Epidermal melanocyte (primary cell): ENCODE data around the gene CAMKMT.
A peak's percentile ranks its signal among the peaks of the same experiment; 100 is the strongest.

ENCODE experiments used
- DNase-seq: peaks from one replicate; pipeline ENCODE4 v3.0.0; 2011; ENCODE audit warnings: low spot score; ENCODE audit not compliant: insufficient read length

Gene CAMKMT

DNA sequence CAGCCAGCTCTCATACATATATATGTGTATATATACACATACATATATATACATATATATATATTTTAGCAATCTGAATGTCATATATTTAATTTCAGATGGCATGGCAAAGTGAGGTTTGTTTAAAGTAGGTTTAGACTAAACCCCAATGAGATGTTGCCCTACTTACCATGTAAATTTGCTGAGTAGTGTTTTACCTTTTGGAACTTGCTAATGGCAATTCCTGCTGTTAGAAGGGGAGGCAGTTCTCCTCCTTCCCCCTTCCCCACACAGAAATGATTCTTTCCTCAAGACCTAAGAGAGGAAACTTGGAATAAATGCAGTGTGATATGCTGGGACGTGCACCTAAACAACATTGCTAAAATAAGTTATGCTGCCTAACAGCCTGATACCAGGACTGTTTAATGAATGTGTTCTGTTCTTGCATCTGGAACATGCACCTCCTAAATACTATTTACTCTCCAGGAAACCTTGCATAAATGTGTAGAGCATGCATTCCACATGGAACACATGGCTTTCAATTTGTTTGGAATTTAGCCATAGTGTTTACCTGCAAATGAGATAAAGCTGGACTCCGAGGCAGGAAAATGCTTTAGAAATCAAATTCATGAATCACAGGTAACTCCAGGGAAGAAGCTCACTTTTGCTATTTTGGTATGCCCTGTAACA is 326.8 kb downstream of the CAMKMT start:
- no peak for DNase-seq

- no peak for DNase-seq
These were observed 327.8 kb downstream of the CAMKMT start for GRCh38 chr2:44689516-44689915.

- no peak for DNase-seq
These were observed 329.5 kb downstream of the CAMKMT start for GRCh38 chr2:44691174-44691785.

DNA sequence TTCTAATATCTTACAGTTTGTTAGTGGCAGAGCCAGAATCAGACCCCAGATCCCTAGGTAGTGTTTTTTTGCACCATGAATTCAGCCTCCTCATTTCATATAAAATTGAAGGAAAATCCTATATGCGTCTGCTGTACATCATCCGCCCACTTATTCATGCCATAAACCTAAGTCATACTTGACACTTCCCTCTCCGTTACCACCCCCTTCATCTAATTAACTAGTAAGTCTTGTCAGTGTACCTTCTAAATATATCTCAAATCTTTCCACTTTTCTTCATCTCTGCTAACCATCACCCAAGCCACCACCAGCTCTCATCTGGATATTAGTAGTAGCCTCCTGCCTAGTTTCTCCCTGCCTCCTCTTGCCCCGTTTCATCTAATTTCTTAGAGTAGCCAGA is 331.1 kb downstream of the CAMKMT start:
- no peak for DNase-seq

GRCh38 chr2:44700824-44701223 is 339.1 kb downstream of the CAMKMT start:
- no peak for DNase-seq

DNA sequence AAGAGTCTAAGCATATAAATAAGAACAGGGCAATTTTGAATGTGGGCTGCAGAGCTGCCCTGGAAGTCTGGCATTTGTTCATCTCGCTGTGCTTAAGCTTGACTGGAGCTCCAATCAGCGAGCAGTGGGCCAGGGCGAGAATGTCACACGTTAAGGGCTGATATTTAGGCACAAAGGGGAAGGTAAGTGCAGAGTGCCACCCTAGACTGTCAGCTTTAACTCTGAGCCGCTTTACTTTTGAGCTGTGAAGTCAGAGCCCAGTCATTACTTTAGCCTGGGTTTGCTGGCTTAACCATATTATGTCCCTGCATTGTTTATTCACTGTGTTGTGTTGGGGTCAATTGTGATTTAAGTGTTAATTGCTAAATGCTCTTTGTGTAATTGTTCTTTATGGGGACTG is 343.6 kb downstream of the CAMKMT start:
- no peak for DNase-seq

DNA sequence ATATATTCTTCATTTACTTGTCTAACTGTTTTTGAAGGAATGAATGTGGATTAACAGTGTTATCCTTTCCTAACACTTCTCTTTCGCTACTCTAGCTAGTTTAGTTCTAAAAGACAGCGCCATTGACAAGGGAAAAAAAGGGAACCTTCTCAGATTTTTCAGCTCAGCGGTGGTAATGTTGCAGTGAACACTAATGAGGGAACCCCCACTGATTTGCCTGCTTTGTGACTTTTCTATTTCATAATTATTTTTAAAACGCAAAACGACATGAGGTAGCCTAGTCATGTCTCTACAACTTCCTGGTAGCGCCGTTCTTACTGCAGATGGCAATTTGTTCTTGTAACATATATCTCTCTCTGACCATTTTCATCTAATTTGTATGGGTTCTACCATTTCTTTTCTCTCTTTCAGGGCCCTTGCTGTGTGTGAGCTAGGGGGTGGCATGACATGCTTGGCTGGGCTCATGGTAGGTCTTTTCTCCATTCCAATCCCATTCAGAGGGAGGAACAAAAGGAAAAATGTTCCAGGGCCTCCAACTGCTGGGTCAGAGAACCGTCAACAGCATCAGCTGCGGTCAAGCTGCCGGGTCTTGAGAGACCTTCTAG is 344.2 kb downstream of the CAMKMT start:
- DNase-seq, result no peak

GRCh38 chr2:44706681-44707553 is 345.2 kb downstream of the CAMKMT start:
- no peak for DNase-seq

GRCh38 chr2:44707945-44708660 is 346.4 kb downstream of the CAMKMT start:
- no peak for DNase-seq

DNA sequence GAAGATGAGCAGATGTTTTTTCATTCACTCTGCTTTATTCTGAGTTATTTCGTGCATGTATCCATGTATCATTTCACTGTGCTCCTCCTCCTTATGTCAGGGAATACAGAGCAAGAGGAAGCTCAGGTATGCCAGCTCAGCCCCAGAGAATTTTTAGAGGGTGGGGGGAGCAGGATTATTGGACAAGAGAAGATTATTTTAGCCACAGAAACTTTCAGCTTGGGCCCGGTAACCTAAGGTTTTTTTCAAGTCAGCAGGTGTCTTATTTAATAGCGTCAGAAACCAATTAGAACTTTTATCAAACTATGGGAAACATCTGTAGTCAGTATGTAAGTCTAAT is 346.9 kb downstream of the CAMKMT start:
- no peak for DNase-seq

GRCh38 chr2:44713170-44713569 is 351.4 kb downstream of the CAMKMT start:
- DNase-seq, result no peak

DNA sequence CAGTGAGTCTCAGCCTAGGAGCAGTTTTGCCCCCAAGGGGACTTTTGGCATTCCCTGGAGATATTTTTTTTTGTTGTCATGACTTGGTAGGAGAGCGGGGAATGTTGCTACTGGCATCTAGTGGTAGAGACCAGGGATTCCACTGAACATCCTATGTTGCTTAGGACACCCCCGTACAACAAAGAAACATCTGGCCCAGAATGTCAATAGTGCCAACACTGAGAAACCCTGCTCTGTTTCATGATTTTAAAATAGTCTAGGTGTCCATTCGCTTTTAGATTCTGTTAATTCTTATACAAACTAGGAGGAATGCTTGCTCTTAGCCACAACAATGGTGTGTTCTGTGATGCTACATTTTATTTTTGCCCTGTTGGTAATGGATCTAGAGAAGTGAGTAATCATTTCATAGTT is 353.9 kb downstream of the CAMKMT start:
- DNase-seq, result peak; percentile 28

DNA sequence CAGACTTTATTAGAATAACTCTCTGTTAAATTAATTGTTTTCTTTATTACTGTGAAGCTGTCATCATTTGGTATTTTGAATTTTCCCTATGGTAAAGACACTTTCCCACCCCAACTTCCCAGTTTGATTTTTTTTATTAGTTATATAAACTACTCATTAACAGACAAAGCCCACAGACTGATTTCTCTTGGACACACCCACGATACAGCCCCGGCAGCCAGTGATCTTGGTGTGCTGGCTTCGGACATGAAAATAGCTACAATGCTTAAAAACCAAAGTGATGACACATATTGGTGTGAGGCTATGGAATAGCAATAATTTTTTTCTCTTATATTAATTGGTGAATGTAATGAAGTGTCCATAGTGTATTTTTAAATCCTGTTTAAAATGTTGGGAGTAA is 354.4 kb downstream of the CAMKMT start:
- no peak for DNase-seq

GRCh38 chr2:44718431-44718830 is 356.7 kb downstream of the CAMKMT start:
- no peak for DNase-seq

- no peak for DNase-seq
These were observed 357.8 kb downstream of the CAMKMT start for GRCh38 chr2:44719562-44719961.

DNA sequence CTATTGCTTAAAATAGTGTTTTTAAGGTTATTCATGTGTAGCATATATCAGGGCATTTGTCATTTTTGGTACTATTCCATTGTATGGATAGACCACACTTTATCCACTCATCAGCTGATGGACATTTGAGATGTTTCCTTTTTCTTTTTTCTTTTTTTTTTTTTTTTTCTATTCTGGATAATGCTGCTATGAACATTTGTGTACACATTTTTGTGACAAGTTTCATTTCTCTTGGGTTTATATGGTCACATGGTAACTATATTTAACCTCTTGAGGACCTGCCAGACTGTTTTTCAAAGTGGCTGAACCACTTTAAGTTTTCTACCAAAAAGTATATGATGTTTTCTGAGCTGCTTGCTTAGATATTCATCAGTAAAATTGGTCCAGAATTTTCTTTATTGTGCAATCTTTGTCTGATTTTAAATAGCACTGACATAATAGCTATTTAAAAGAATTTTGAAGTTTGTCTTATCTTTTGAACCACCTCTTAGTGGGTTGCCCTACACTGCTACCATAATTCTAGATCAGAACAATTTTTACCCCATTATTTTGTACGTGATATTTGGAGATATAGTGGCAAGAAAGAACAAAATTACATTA is 360.4 kb downstream of the CAMKMT start:
- no peak for DNase-seq

GRCh38 chr2:44723921-44724320 is 362.2 kb downstream of the CAMKMT start:
- DNase-seq, result no peak

- DNase-seq, result no peak
These were observed 368.8 kb downstream of the CAMKMT start for GRCh38 chr2:44730593-44730992.

GRCh38 chr2:44731505-44731904 is 369.8 kb downstream of the CAMKMT start:
- DNase-seq, result no peak

- no peak for DNase-seq
These were observed 374.7 kb downstream of the CAMKMT start for GRCh38 chr2:44736270-44736942.
